Endothelial cell (in vitro differentiated cells): ENCODE data around the gene SERPINA5. TPM values are rescaled to one million over a fixed set of nuclear protein-coding genes. Genes with fewer than 3 reads are reported as not detected.

Experiments
- DNase-seq: peaks from one replicate; pipeline ENCODE4 v3.0.0; 2021; ENCODE audit warnings: low spot score
- H3K27ac Mint-ChIP-seq: one replicate; pipeline ENCODE4 v1.8.0; 2021; ENCODE audit warnings: mixed read lengths, inconsistent platforms; ENCODE audit not compliant: unreplicated experiment
- H3K27me3 Mint-ChIP-seq: one replicate; pipeline ENCODE4 v1.8.0; 2021; ENCODE audit warnings: mild to moderate bottlenecking, moderate library complexity, mixed read lengths, inconsistent platforms; ENCODE audit not compliant: unreplicated experiment
- H3K36me3 Mint-ChIP-seq: one replicate; pipeline ENCODE4 v1.8.0; 2021; ENCODE audit warnings: mild to moderate bottlenecking, low read depth, mixed read lengths, inconsistent platforms; ENCODE audit not compliant: unreplicated experiment
- H3K4me1 Mint-ChIP-seq: one replicate; pipeline ENCODE4 v1.8.0; 2021; ENCODE audit warnings: mild to moderate bottlenecking, mixed read lengths, inconsistent platforms; ENCODE audit not compliant: unreplicated experiment
- H3K4me3 Mint-ChIP-seq: one replicate; pipeline ENCODE4 v1.8.0; 2021; ENCODE audit warnings: mild to moderate bottlenecking, mixed read lengths, inconsistent platforms; ENCODE audit not compliant: unreplicated experiment
- H3K9me3 Mint-ChIP-seq: one replicate; pipeline ENCODE4 v1.8.0; 2021; ENCODE audit warnings: mixed read lengths, inconsistent platforms; ENCODE audit not compliant: unreplicated experiment
- CTCF ChIP-seq: fragments of 200-600 bp; sonication (generic); IDR thresholded peaks from one replicate; pipeline ENCODE4 v1.5.0; 2021; ENCODE audit warnings: antibody characterized with exemption; ENCODE audit not compliant: unreplicated experiment
- total RNA-seq: library from RNA; stranded (reverse); fragmentation: NEBNext Ultra II Directional; extraction: Animal tissue kit (Norgen Biotek cat#: 25700); gene quantifications from one replicate; pipeline ENCODE4 v1.2.1, GENCODE V29; 2021; ENCODE audit not compliant: unreplicated experiment

Gene SERPINA5
- total RNA-seq, 1 donor from 2014 or later = 0.26 TPM

- no peaks in the 10 kb centered on the region for H3K9me3 Mint-ChIP-seq
- H3K36me3 Mint-ChIP-seq = no peaks in the 10 kb centered on the region
- no peaks in the 10 kb centered on the region for H3K4me1 Mint-ChIP-seq
- no peak for DNase-seq
- no peak for TF ChIP-seq CTCF
- no peak overlapping the region for H3K27ac Mint-ChIP-seq
- H3K27me3 Mint-ChIP-seq = no peaks in the 10 kb centered on the region
- H3K4me3 Mint-ChIP-seq = no peak overlapping the region
These were observed 18.0 kb upstream of the SERPINA5 start for GRCh38 chr14:94562941-94563883.

- no peaks in the 10 kb centered on the region for H3K36me3 Mint-ChIP-seq
- no peaks in the 10 kb centered on the region for H3K9me3 Mint-ChIP-seq
- no peak overlapping the region for H3K27ac Mint-ChIP-seq
- no peaks in the 10 kb centered on the region for H3K4me1 Mint-ChIP-seq
- DNase-seq = no peak
- no peaks in the 10 kb centered on the region for H3K27me3 Mint-ChIP-seq
- no peak for TF ChIP-seq CTCF
- no peak overlapping the region for H3K4me3 Mint-ChIP-seq
These were observed 16.8 kb upstream of the SERPINA5 start for GRCh38 chr14:94564381-94564780.

GRCh38 chr14:94568186-94568585 lies 13.0 kb upstream of the SERPINA5 start:
- DNase-seq = no peak
- H3K27ac Mint-ChIP-seq = no peak overlapping the region
- no peak for TF ChIP-seq CTCF
- no peaks in the 10 kb centered on the region for H3K9me3 Mint-ChIP-seq
- no peak overlapping the region for H3K4me3 Mint-ChIP-seq
- H3K27me3 Mint-ChIP-seq = peaks cover 2% of the 10 kb centered on the region
- no peaks in the 10 kb centered on the region for H3K36me3 Mint-ChIP-seq
- no peaks in the 10 kb centered on the region for H3K4me1 Mint-ChIP-seq

GRCh38 chr14:94569381-94570001 lies 11.7 kb upstream of the SERPINA5 start:
- no peak overlapping the region for H3K4me3 Mint-ChIP-seq

More at GRCh38 chr14:94569381-94570001, 11.7 kb upstream of the SERPINA5 start:
- TF ChIP-seq CTCF = no peak
- Mint-ChIP-seq H3K9me3 (no peaks in the 10 kb centered on the region), H3K27ac (no peak overlapping the region), H3K36me3 (no peaks in the 10 kb centered on the region), H3K4me1 (no peaks in the 10 kb centered on the region), H3K27me3 (peaks cover 2% of the 10 kb centered on the region)
- no peak for DNase-seq
